NB4 (cell line): ENCODE data around the gene BTBD8.

Experiments
- DNase-seq: peaks from one replicate; pipeline ENCODE4 v3.0.0; 2010; ENCODE audit warnings: low read depth
- H3K4me3 ChIP-seq: one replicate; pipeline ENCODE4 v1.5.1; 2011; ENCODE audit warnings: mild to moderate bottlenecking, low read depth, low read length, moderate library complexity
- CTCF ChIP-seq: IDR thresholded peaks from one replicate; pipeline ENCODE4 v1.5.1; 2012; ENCODE audit warnings: low read depth, low read length
- MAX ChIP-seq: IDR thresholded peaks from 2 replicates; pipeline ENCODE4 v1.6.1; 2011; ENCODE audit warnings: low read depth, low read length
- MYC ChIP-seq: IDR thresholded peaks from 2 replicates; pipeline ENCODE4 v1.6.1; 2011; ENCODE audit warnings: low read depth, low read length
- POLR2A ChIP-seq: IDR thresholded peaks from 2 replicates; pipeline ENCODE4 v1.6.1; 2011; ENCODE audit warnings: mild to moderate bottlenecking; ENCODE audit not compliant: insufficient read length; ENCODE audit errors: extremely low read depth

BTBD8 gene

GRCh38 chr1:92040971-92041370 lies 39.2 kb upstream of the BTBD8 start:
- no peak for TF ChIP-seq CTCF
- no peak for TF ChIP-seq MYC
- TF ChIP-seq POLR2A, result no peak
- no peak for TF ChIP-seq MAX
- H3K4me3 ChIP-seq, result no peak overlapping the region
- no peak for DNase-seq

- H3K4me3 ChIP-seq, result no peak overlapping the region
- TF ChIP-seq POLR2A (no peak), MAX (no peak), CTCF (no peak), MYC (no peak)
- no peak for DNase-seq
Measured at GRCh38 chr1:92043621-92044020, 36.5 kb upstream of the BTBD8 start.

- TF ChIP-seq MYC (no peak), POLR2A (no peak), MAX (no peak), CTCF (no peak)
- no peak for DNase-seq
- no peak overlapping the region for H3K4me3 ChIP-seq
Measured at GRCh38 chr1:92045766-92046495, 34.2 kb upstream of the BTBD8 start.

GRCh38 chr1:92051948-92052347 lies 28.2 kb upstream of the BTBD8 start:
- DNase-seq, result no peak
- H3K4me3 ChIP-seq, result no peak overlapping the region
- TF ChIP-seq MYC (no peak), MAX (no peak), CTCF (no peak), POLR2A (no peak)

- TF ChIP-seq POLR2A (no peak), MYC (no peak), MAX (no peak), CTCF (no peak)
- DNase-seq, result peak; percentile 31
- no peak overlapping the region for H3K4me3 ChIP-seq
Measured at GRCh38 chr1:92065042-92065441, 15.1 kb upstream of the BTBD8 start.

- H3K4me3 ChIP-seq, result no peak overlapping the region
- no peak for DNase-seq
- no peak for TF ChIP-seq MYC
- TF ChIP-seq MAX, result no peak
- no peak for TF ChIP-seq CTCF
- TF ChIP-seq POLR2A, result no peak
Measured at GRCh38 chr1:92066321-92066720, 13.8 kb upstream of the BTBD8 start.
